HG02981 (cell line): Measurements from ENCODE around the gene SEMA4B.
"Not testable (repeated sequence)": the region's sequence is repeated elsewhere in the genome, so short reads cannot be mapped to it uniquely, and the experiment has no call there.

Source experiments
- ATAC-seq: cut with Tn5 transposase; IDR thresholded peaks from one replicate; pipeline ENCODE4 v1.9.1; 2021; ENCODE audit warnings: mild to moderate bottlenecking, moderate library complexity; ENCODE audit not compliant: unreplicated experiment

The SEMA4B gene

GRCh38 chr15:90181776-90182175, 19.4 kb upstream of the SEMA4B start:
- no peak for ATAC-seq

- peak; percentile 22 for ATAC-seq
Measured at GRCh38 chr15:90184119-90184785, 16.9 kb upstream of the SEMA4B start.

GRCh38 chr15:90184786-90185704, 16.1 kb upstream of the SEMA4B start:
- ATAC-seq: peak; percentile 75

- no peak for ATAC-seq
Measured at GRCh38 chr15:90187257-90187868, 13.8 kb upstream of the SEMA4B start.

GRCh38 chr15:90188065-90188464, 13.1 kb upstream of the SEMA4B start:
- ATAC-seq: not testable (repeated sequence)

GRCh38 chr15:90188914-90189748, 12.0 kb upstream of the SEMA4B start:
- ATAC-seq: no peak

GRCh38 chr15:90189781-90190467, 11.2 kb upstream of the SEMA4B start:
- no peak for ATAC-seq

- no peak for ATAC-seq
Measured at GRCh38 chr15:90190606-90191343, 10.4 kb upstream of the SEMA4B start.

GRCh38 chr15:90191344-90191687, 9.8 kb upstream of the SEMA4B start:
- ATAC-seq: no peak

- peak; percentile 57 for ATAC-seq
Measured at GRCh38 chr15:90191794-90192509, 9.2 kb upstream of the SEMA4B start.

GRCh38 chr15:90192961-90193786, 8.0 kb upstream of the SEMA4B start:
- no peak for ATAC-seq

GRCh38 chr15:90194655-90195054, 6.5 kb upstream of the SEMA4B start:
- ATAC-seq: no peak

GRCh38 chr15:90200534-90201129, 498 bp upstream of the SEMA4B start:
- ATAC-seq: peak; percentile 27

GRCh38 chr15:90201944-90202375, 830 bp downstream of the SEMA4B start:
- no peak for ATAC-seq

GRCh38 chr15:90202929-90203328, 1.8 kb downstream of the SEMA4B start:
- ATAC-seq: no peak

- ATAC-seq: no peak
Measured at GRCh38 chr15:90203473-90203872, 2.3 kb downstream of the SEMA4B start.

- ATAC-seq: no peak
Measured at GRCh38 chr15:90203922-90204321, 2.8 kb downstream of the SEMA4B start.
